C4-2B (cell line): ENCODE data around the gene SORCS2.

ENCODE experiments used
- ZFX ChIP-seq: fragments of 450-650 bp; IDR thresholded peaks from 2 replicates; pipeline ENCODE4 v1.6.1; 2017
- TF ChIP-seq, protein P1 (sequence below): fragments of 450-650 bp; conservative IDR thresholded peaks from 2 replicates; pipeline ENCODE4 v1.5.1; 2017; ENCODE audit warnings: mild to moderate bottlenecking

- TF ChIP-seq, protein P1, sequence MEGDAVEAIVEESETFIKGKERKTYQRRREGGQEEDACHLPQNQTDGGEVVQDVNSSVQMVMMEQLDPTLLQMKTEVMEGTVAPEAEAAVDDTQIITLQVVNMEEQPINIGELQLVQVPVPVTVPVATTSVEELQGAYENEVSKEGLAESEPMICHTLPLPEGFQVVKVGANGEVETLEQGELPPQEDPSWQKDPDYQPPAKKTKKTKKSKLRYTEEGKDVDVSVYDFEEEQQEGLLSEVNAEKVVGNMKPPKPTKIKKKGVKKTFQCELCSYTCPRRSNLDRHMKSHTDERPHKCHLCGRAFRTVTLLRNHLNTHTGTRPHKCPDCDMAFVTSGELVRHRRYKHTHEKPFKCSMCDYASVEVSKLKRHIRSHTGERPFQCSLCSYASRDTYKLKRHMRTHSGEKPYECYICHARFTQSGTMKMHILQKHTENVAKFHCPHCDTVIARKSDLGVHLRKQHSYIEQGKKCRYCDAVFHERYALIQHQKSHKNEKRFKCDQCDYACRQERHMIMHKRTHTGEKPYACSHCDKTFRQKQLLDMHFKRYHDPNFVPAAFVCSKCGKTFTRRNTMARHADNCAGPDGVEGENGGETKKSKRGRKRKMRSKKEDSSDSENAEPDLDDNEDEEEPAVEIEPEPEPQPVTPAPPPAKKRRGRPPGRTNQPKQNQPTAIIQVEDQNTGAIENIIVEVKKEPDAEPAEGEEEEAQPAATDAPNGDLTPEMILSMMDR = no peak
- TF ChIP-seq ZFX = no peak
Measured at GRCh38 chr4:7400671-7401298, 208.4 kb downstream of the SORCS2 start.
